H9 (cell line): ENCODE results near the gene CCDC13. TPM values are rescaled to one million over a fixed set of nuclear protein-coding genes. Genes with fewer than 3 reads are reported as not detected.

Source experiments
- DNase-seq: peaks from one replicate; pipeline ENCODE4 v3.0.0-alpha.2; 2017
- H2AFZ ChIP-seq: one replicate; pipeline ENCODE4 v1.6.1; 2013; ENCODE audit warnings: mild to moderate bottlenecking, low read length, control low read depth, moderate library complexity
- H2AK5ac ChIP-seq: 2 replicates; pipeline ENCODE4 v1.6.1; 2013; ENCODE audit warnings: low read length, control low read depth, mixed read lengths; ENCODE audit not compliant: insufficient read length
- H2BK120ac ChIP-seq: one replicate; pipeline ENCODE4 v1.6.1; 2013; ENCODE audit warnings: low read depth, mild to moderate bottlenecking, low read length, control low read depth, inconsistent platforms; ENCODE audit not compliant: poor library complexity, severe bottlenecking
- H2BK12ac ChIP-seq: 2 replicates; pipeline ENCODE4 v1.6.1; 2013; ENCODE audit warnings: low read length, control low read depth, mixed read lengths, low read depth; ENCODE audit not compliant: insufficient read length
- H2BK15ac ChIP-seq: 2 replicates; pipeline ENCODE4 v1.6.1; 2013; ENCODE audit warnings: low read depth, low read length, control low read depth
- H2BK20ac ChIP-seq: one replicate; pipeline ENCODE4 v1.6.1; 2013; ENCODE audit warnings: low read depth, mild to moderate bottlenecking, low read length, control low read depth, inconsistent platforms; ENCODE audit not compliant: poor library complexity, severe bottlenecking
- H2BK5ac ChIP-seq: 2 replicates; pipeline ENCODE4 v1.6.1; 2013; ENCODE audit warnings: low read length, control low read depth, mixed read lengths; ENCODE audit not compliant: insufficient read length
- H3K14ac ChIP-seq: 2 replicates; pipeline ENCODE4 v1.6.1; 2013; ENCODE audit warnings: low read length, control low read depth; ENCODE audit not compliant: insufficient read depth
- H3K18ac ChIP-seq: 2 replicates; pipeline ENCODE4 v1.6.1; 2013; ENCODE audit warnings: low read depth, mild to moderate bottlenecking, mixed read lengths, low read length, control low read depth; ENCODE audit not compliant: insufficient read length
- H3K23ac ChIP-seq: 2 replicates; pipeline ENCODE4 v1.6.1; 2013; ENCODE audit warnings: low read length, control low read depth, mixed read lengths, low read depth; ENCODE audit not compliant: insufficient read length
- H3K23me2 ChIP-seq: 2 replicates; pipeline ENCODE4 v1.6.1; 2013; ENCODE audit warnings: low read depth, mild to moderate bottlenecking, mixed read lengths, low read length, control low read depth; ENCODE audit not compliant: insufficient read length, poor library complexity, severe bottlenecking
- H3K27ac ChIP-seq: 2 replicates; pipeline ENCODE4 v1.5.1; 2013; ENCODE audit warnings: low read length, control low read depth, mixed read lengths, low read depth; ENCODE audit not compliant: insufficient read length
- H3K27me3 ChIP-seq: 2 replicates; pipeline ENCODE4 v1.6.1; 2013; ENCODE audit warnings: low read length, control low read depth, inconsistent platforms; ENCODE audit not compliant: insufficient read depth
- H3K4ac ChIP-seq: 2 replicates; pipeline ENCODE4 v1.6.1; 2013; ENCODE audit warnings: low read depth, mild to moderate bottlenecking, control low read depth, inconsistent platforms, low read length, moderate library complexity
- H3K4me1 ChIP-seq: 2 replicates; pipeline ENCODE4 v1.6.1; 2013; ENCODE audit warnings: low read length, control low read depth, inconsistent platforms; ENCODE audit not compliant: insufficient read depth
- H3K4me2 ChIP-seq: 2 replicates; pipeline ENCODE4 v1.6.1; 2013; ENCODE audit warnings: low read length, control low read depth, mixed read lengths; ENCODE audit not compliant: insufficient read length, insufficient read depth
- H3K56ac ChIP-seq: 2 replicates; pipeline ENCODE4 v1.6.1; 2013; ENCODE audit warnings: low read depth, mild to moderate bottlenecking, mixed read lengths, low read length, control low read depth; ENCODE audit not compliant: insufficient read length
- H3K79me1 ChIP-seq: 2 replicates; pipeline ENCODE4 v1.6.1; 2013; ENCODE audit warnings: low read depth, mild to moderate bottlenecking, moderate library complexity, low read length, control low read depth, inconsistent platforms; ENCODE audit not compliant: insufficient read depth, poor library complexity, severe bottlenecking
- H3K79me2 ChIP-seq: 2 replicates; pipeline ENCODE4 v1.6.1; 2013; ENCODE audit warnings: low read length, control low read depth, inconsistent platforms; ENCODE audit not compliant: insufficient read depth
- H3K9ac ChIP-seq: 2 replicates; pipeline ENCODE4 v1.6.1; 2013; ENCODE audit warnings: low read length, control low read depth, mixed read lengths; ENCODE audit not compliant: insufficient read length; ENCODE audit errors: extremely low read depth
- H3K9me3 ChIP-seq: one replicate; pipeline ENCODE4 v1.6.1; 2013; ENCODE audit warnings: low read depth, low read length, inconsistent platforms; ENCODE audit not compliant: control insufficient read depth
- H3T11ph ChIP-seq: one replicate; pipeline ENCODE4 v1.6.1; 2013; ENCODE audit warnings: mild to moderate bottlenecking, low read length, control low read depth, inconsistent platforms
- H4K20me1 ChIP-seq: one replicate; pipeline ENCODE4 v1.6.1; 2013; ENCODE audit not compliant: control insufficient read depth, insufficient read length, insufficient read depth
- H4K5ac ChIP-seq: 2 replicates; pipeline ENCODE4 v1.6.1; 2013; ENCODE audit warnings: low read depth, mild to moderate bottlenecking, mixed read lengths, low read length, control low read depth; ENCODE audit not compliant: insufficient read length
- H4K8ac ChIP-seq: replicated peaks from 2 replicates; pipeline ENCODE4 v1.6.1; 2013; ENCODE audit warnings: low read length, control low read depth, mixed read lengths, low read depth; ENCODE audit not compliant: insufficient read length
- H4K91ac ChIP-seq: 2 replicates; pipeline ENCODE4 v1.6.1; 2013; ENCODE audit warnings: low read depth, mild to moderate bottlenecking, moderate library complexity, mixed read lengths, low read length, control low read depth; ENCODE audit not compliant: insufficient read length
- H3K27ac Mint-ChIP-seq, 3 experiments: 2 replicates in 2 of 3; 3 replicates in 1 of 3; pipeline ENCODE4 v1.8.0; 2020 to 2021; ENCODE audit warnings: mixed read lengths in 3 of 3, mild to moderate bottlenecking in 1 of 3, moderate library complexity in 1 of 3
- H3K27me3 Mint-ChIP-seq: 2 replicates; pipeline ENCODE4 v1.8.0; 2021; ENCODE audit warnings: low read depth, mild to moderate bottlenecking, moderate library complexity, mixed read lengths
- H3K36me3 Mint-ChIP-seq, 3 experiments: 2 replicates in 2 of 3; 3 replicates in 1 of 3; pipeline ENCODE4 v1.8.0; 2020 to 2021; ENCODE audit warnings: low read depth in 3 of 3, mixed read lengths in 3 of 3; ENCODE audit not compliant: insufficient read depth in 1 of 3
- H3K4me1 Mint-ChIP-seq, 2 experiments: 2 replicates each; pipeline ENCODE4 v1.8.0; 2020; ENCODE audit warnings: mixed read lengths in 2 of 2
- H3K4me3 Mint-ChIP-seq, 2 experiments: 2 replicates in 1 of 2; 3 replicates in 1 of 2; pipeline ENCODE4 v1.8.0; 2020 to 2021; ENCODE audit warnings: mild to moderate bottlenecking in 2 of 2, mixed read lengths in 2 of 2, moderate library complexity in 1 of 2
- H3K9me3 Mint-ChIP-seq, 2 experiments: 2 replicates in 1 of 2; 3 replicates in 1 of 2; pipeline ENCODE4 v1.8.0; 2020; ENCODE audit warnings: mild to moderate bottlenecking in 2 of 2, mixed read lengths in 2 of 2, moderate library complexity in 1 of 2
- WGBS: extraction: QIAGEN DNeasy Blood & Tissue Kit; methylation state at CpG from one replicate; pipeline ENCODE4 v1.1.7; 2013; ENCODE audit warnings: missing lambda C conversion rate, low lambda C conversion rate, mixed read lengths; ENCODE audit not compliant: insufficient read length; ENCODE audit errors: extremely low coverage; 5-methylcytosine and 5-hydroxymethylcytosine counted together
- total RNA-seq: library from RNA; stranded (reverse); gene quantifications from 2 replicates; pipeline ENCODE4 v1.2.1, GENCODE V29; 2021
- TF ChIP-seq, protein P1 (sequence below): fragments of 200-600 bp; sonication (generic); conservative IDR thresholded peaks from 3 replicates; pipeline ENCODE4 v1.8.0; 2021; ENCODE audit warnings: antibody characterized with exemption, mild to moderate bottlenecking

CCDC13 gene
- total RNA-seq, 1 experiment from 2014 or later: not detected

DNA sequence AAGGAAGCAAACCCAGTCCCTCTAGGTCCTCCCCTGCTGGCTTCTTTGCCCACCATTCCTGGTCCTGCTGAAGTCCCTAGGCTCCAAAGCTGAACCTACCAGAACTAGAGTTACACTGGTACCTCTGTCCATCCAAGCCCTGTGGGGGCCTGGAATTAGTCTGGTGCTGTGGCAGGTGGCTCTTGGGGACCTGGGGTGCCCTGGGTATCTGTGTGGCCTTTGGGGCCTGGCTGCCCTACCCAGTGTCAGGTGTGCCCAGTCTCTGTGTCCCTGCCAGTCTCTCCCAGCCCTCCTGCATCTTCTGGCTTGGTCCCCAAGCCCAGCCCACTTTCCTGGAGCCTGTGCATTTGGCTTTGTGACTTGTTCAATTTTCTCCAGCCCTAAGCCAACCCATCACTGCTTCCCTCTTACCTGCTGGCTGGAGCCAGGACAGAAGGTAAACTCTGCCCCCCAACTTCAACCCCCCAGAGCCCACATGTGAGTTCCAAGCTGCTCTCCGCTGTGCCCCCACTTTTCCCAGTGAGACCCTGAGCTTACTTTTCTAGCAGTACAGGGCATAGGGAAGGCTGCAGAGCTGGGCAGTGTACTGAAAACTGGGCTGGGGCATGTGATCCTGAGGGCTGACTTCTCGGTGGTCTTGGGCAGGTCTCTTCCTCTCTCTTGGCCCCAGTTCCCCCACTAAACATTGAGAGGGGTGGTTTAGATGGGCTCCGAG is 42.2 kb downstream of the CCDC13 start:
- DNase-seq: peak; percentile 13
- H3K9me3 Mint-ChIP-seq: no peaks in the 10 kb centered on the region
- Histone ChIP-seq H2BK12ac (no peak overlapping the region), H3K27ac (no peak overlapping the region), H3K18ac (no peak overlapping the region), H4K5ac (no peak overlapping the region), H4K8ac (no peak overlapping the region), H3T11ph (no peak overlapping the region), H4K20me1 (no peaks in the 10 kb centered on the region), H3K9ac (no peak overlapping the region), H3K56ac (no peak overlapping the region), H3K79me1 (no peaks in the 10 kb centered on the region), H4K91ac (no peak overlapping the region), H2BK20ac (no peak overlapping the region), H2AK5ac (no peak overlapping the region), H3K14ac (no peak overlapping the region), H3K23me2 (no peaks in the 10 kb centered on the region), H3K23ac (no peak overlapping the region), H3K9me3 (no peaks in the 10 kb centered on the region), H2BK15ac (no peak overlapping the region), H3K27me3 (no peaks in the 10 kb centered on the region), H3K4me1 (peaks cover 5% of the 10 kb centered on the region; the same call in 1 of the 2 replicates), H2BK120ac (no peak overlapping the region), H3K4me2 (no peak overlapping the region), H2AFZ (no peak overlapping the region), H2BK5ac (no peak overlapping the region), H3K4ac (no peak overlapping the region), H3K79me2 (no peaks in the 10 kb centered on the region)
- peaks cover 48 to 49% of the 10 kb centered on the region in 2 experiments for H3K4me1 Mint-ChIP-seq
- peaks cover 5% of the 10 kb centered on the region for H3K27me3 Mint-ChIP-seq
- TF ChIP-seq, protein P1, sequence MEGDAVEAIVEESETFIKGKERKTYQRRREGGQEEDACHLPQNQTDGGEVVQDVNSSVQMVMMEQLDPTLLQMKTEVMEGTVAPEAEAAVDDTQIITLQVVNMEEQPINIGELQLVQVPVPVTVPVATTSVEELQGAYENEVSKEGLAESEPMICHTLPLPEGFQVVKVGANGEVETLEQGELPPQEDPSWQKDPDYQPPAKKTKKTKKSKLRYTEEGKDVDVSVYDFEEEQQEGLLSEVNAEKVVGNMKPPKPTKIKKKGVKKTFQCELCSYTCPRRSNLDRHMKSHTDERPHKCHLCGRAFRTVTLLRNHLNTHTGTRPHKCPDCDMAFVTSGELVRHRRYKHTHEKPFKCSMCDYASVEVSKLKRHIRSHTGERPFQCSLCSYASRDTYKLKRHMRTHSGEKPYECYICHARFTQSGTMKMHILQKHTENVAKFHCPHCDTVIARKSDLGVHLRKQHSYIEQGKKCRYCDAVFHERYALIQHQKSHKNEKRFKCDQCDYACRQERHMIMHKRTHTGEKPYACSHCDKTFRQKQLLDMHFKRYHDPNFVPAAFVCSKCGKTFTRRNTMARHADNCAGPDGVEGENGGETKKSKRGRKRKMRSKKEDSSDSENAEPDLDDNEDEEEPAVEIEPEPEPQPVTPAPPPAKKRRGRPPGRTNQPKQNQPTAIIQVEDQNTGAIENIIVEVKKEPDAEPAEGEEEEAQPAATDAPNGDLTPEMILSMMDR: no peak
- H3K27ac Mint-ChIP-seq: peak overlapping the region in 2 of 3 experiments; percentile 60 to 69; a peak in 3 of 7 replicates
- no CpG with 5 or more reads among the region's 3 CpGs for WGBS
- no peaks in the 10 kb centered on the region for H3K36me3 Mint-ChIP-seq
- H3K4me3 Mint-ChIP-seq: no peak overlapping the region
